LNCaP clone FGC (cell line): ENCODE data around the gene MYCBPAP.
A peak's percentile ranks its signal among the peaks of the same experiment; 100 is the strongest.

Source experiments
- DNase-seq: peaks from one replicate; pipeline ENCODE4 v3.0.0-alpha.2; 2011; ENCODE audit warnings: low read depth
- H3K4me3 ChIP-seq: 2 replicates; pipeline ENCODE4 v1.5.1; 2011; ENCODE audit warnings: mild to moderate bottlenecking, low read depth, low read length, control low read depth
- CTCF ChIP-seq: IDR thresholded peaks from 2 replicates; pipeline ENCODE4 v1.5.1; 2012; ENCODE audit warnings: mild to moderate bottlenecking; ENCODE audit not compliant: control insufficient read depth, insufficient read depth; ENCODE audit errors: extremely low read depth

Gene MYCBPAP

GRCh38 chr17:50482516-50482915 lies 25.7 kb upstream of the MYCBPAP start:
- DNase-seq: peak; percentile 83
- no peak overlapping the region for H3K4me3 ChIP-seq
- TF ChIP-seq CTCF: peak; percentile 97

GRCh38 chr17:50483266-50483665 lies 25.0 kb upstream of the MYCBPAP start:
- DNase-seq: no peak
- H3K4me3 ChIP-seq: no peak overlapping the region
- TF ChIP-seq CTCF: no peak

- DNase-seq: no peak
- TF ChIP-seq CTCF: no peak
Measured at GRCh38 chr17:50484386-50485155, 23.7 kb upstream of the MYCBPAP start.

GRCh38 chr17:50487213-50488096 lies 20.8 kb upstream of the MYCBPAP start:
- TF ChIP-seq CTCF: no peak
- no peak overlapping the region for H3K4me3 ChIP-seq
- no peak for DNase-seq

More at GRCh38 chr17:50484386-50485155, 23.7 kb upstream of the MYCBPAP start:
- no peak overlapping the region for H3K4me3 ChIP-seq

GRCh38 chr17:50488880-50489279 lies 19.4 kb upstream of the MYCBPAP start:
- no peak overlapping the region for H3K4me3 ChIP-seq
- no peak for DNase-seq
- no peak for TF ChIP-seq CTCF

GRCh38 chr17:50491505-50491904 lies 16.7 kb upstream of the MYCBPAP start:
- no peak for TF ChIP-seq CTCF
- no peak for DNase-seq

More at GRCh38 chr17:50491505-50491904, 16.7 kb upstream of the MYCBPAP start:
- no peak overlapping the region for H3K4me3 ChIP-seq
